Frontal cortex (tissue), 4 donors: ENCODE data around the gene GSTO2. TPM values are rescaled to one million over a fixed set of nuclear protein-coding genes. Genes with fewer than 3 reads are reported as not detected.
A peak's percentile ranks its signal among the peaks of the same experiment; 100 is the strongest.

ENCODE experiments used
- DNase-seq, 2 donors: peaks; one replicate each; pipeline ENCODE4 v3.0.0; 2012; ENCODE audit warnings: low spot score in 2 of 2
- FAIRE-seq: peaks from 2 replicates; lab custom pipeline; 2012; peaks lifted over from hg19 to GRCh38; lab: Jason Lieb, UNC
- total RNA-seq: library from RNA; depleted of rRNA; stranded (reverse); fragments of >200 nt; gene quantifications from one replicate; pipeline ENCODE4 v1.2.3, GENCODE V29; 2014
- donor health status: control.
- donor health status: control.
- donor health status: control.

Gene GSTO2
- total RNA-seq, 1 donor from 2014 or later, result 2.4 TPM

- FAIRE-seq (no peak), DNase-seq (no peak)
These were observed 64.9 kb downstream of the GSTO2 start for GRCh38 chr10:104333728-104334373.

GRCh38 chr10:104334561-104334960, 65.6 kb downstream of the GSTO2 start:
- FAIRE-seq (no peak), DNase-seq (no peak)

DNA sequence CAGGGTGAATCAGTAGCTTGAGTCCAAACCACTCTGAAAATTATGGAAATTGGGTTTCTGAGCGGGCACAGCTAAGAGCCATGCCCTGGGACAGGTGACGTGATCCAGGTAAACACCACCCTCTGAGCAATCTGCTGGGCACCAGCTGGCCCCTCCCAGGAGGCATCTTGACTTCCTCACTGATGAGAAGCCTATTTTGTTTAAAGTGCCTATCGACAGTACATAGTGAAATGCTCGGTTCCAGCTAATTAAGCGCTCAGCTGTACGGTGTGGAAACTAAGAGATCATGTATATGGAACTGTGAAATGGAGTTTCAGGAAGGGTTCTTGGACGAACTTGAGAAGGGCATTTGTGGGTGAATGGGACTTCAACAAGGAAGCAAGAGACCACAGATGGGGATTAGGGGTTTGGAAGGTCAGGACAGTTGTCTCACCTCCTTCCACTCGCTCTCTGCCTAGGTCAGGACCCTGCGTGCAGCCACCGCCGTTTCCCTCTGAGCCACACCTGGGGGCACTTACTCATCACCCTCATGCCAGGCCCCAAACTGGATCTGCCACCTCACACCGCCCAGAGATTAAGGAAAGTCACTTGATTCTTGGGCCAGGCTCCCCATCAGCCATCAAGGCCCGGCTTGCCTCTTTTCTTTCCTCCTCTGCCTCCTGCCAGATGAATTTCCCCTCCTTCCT, 66.1 kb downstream of the GSTO2 start:
- DNase-seq, result no peak

GRCh38 chr10:104336821-104337467, 68.0 kb downstream of the GSTO2 start:
- no peak for DNase-seq
- no peak for FAIRE-seq

More for the DNA sequence above, 66.1 kb downstream of the GSTO2 start:
- FAIRE-seq, result no peak

- FAIRE-seq, result no peak
These were observed 68.6 kb downstream of the GSTO2 start for GRCh38 chr10:104337521-104337984.

DNA sequence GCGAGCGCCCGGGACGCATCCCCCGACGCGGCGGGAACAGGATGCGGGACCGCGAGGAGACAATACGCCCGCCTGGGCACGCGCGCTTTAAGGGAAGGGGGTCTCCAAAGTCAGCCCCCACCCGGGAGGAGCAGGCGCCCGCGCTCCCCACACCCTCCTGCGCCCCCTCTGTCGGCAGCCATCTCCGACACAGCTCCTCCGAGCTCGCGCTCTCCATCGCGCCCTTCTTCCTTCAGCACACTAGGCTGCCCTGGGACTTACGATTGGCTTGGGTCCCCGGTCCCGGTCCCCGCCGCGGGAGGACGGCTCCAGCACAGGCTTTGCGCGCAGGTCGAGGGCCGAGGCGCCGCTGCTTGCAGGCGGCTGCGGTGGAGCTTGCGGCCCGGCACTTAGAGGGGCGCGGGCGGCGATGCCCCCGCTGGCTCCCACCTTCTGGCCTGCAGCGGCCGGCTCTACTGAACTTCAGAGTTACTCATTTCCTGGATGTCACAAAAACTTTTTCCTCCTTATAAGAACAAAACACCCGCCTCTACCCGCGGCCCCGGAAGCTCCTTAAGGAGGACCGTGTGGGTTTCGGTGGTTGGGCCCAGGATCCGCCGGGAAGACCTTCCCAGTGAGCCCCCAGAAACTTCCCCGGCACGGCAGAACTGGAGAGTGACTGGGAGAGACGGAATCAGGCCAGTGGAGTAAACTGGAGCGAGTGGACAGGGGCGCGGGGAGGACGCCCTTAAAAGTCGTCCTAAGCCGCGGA, 69.2 kb downstream of the GSTO2 start, which contains the start of gene ITPRIP:
Gene ITPRIP (minus strand): TSS at position 481 of the 751 bp plus-strand sequence. CDS start 22,414 bp downstream, outside the sequence.
- no peak for FAIRE-seq
- DNase-seq, result peak; percentile 67 to 72

More at GRCh38 chr10:104337521-104337984, 68.6 kb downstream of the GSTO2 start:
- peak in 1 of 2 donors; percentile 39 for DNase-seq

DNA sequence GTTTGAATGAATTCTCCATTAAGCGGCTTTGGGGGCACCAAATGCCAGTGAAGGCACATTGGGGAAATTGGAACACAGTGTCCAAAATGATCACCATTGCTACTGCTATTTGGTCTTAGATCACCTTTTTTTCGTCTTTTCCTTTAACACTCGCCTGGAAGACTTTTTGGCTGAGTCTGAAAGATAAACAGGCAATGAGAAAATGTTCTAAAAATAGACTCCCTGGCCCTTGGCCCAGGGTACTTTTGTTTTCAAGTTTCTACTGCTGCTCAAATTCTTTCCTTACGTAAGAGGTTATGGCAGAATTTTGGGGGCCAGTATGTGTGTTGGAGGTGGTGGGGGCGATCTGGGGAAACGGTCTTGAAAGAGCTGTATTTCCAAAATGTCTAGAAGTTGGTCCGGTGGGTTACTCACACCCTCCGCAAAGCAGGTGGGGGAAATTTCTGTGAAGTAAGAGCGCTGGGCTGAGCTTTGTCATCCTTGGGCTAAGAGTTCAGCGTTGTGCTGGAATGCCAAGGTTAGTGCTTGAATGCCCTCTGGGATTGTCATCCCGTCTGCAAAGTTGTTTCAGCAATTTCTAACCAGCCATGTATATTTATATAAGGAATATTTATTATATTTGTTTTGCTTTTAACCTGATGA, 70.6 kb downstream of the GSTO2 start:
- no peak for FAIRE-seq
- DNase-seq, result no peak

DNA sequence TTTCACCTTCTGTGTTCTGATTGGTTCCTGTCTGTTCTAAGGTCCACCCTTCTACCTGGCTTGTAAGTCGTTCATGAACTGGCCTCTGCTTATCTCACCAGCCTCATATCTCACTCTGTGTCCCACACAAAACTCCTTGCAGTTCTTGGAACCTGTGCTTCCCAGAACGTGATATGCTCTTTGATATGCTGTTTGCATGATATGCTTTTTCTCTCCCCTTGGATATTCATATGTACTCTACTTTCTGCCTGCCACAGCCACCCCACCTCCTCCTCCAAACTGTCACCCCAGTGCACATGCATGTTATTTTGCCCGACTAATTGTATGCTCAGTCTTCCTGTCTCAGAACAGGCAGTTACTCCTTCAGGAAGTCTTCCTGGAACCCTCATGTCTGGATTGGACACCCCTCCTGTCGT, 71.1 kb downstream of the GSTO2 start:
- DNase-seq (no peak), FAIRE-seq (no peak)

- DNase-seq (no peak), FAIRE-seq (no peak)
These were observed 71.7 kb downstream of the GSTO2 start for GRCh38 chr10:104340641-104341040.

DNA sequence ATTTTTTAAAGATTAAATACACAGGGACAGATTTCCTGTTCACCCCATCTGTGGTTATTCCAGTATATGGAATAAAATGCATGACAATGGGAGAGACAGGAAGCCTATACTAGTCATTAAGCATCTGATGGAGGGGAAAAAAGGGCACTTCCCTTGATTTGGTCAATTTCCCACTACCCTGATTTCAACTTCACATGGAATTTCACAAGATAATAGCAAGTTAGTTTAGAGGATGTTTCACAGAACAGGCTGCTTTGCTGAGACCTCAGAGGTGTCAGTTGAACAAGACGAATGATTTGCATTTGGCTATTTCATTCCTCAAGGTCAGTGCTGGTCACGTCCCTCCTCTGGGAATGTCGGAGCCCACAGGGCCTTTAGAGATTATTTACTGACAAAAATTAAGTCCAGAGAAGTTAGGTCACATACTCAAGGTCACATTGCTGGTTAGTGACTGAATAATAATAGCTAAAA, 74.0 kb downstream of the GSTO2 start:
- DNase-seq (no peak), FAIRE-seq (no peak)

DNA sequence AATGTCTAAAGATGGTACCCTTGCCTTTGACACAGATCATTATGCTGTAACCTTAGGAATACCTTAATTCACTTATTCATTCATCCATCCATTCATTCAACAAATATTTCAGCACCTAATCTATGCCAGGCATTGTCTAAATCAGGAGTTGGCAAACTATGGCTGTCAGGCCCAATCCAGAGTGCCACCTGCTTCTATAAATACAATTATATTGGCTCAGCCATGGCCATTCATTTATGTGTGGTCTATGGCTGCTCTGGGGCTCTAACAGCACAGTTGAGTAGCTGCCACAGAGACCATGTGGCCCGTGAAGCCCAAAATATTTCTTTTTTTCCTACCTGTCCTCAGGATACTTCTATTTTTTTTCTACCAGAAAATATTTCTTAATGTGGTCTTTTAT, 75.2 kb downstream of the GSTO2 start:
- FAIRE-seq, result no peak

DNA sequence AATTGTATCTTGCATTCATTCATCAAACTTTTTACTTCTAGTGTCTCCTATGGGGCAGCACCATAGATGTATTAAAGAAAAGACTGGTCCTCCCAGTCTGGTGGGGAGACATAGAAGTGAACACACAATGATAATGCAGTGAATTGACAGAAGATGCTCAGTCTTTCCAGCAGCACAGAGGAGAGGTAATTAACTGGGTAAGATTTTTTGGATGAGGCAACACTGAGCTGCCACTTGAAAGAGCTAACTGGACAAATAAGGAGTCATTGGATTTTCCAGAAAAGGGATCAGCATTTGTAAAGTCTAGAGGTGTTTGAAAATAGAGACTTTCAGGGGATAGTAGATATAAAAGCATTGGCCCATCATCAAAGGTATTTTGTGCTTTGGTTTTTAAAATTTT, 76.5 kb downstream of the GSTO2 start:
- no peak for FAIRE-seq
- DNase-seq, result no peak

More for the DNA sequence above, 75.2 kb downstream of the GSTO2 start:
- no peak for DNase-seq

DNA sequence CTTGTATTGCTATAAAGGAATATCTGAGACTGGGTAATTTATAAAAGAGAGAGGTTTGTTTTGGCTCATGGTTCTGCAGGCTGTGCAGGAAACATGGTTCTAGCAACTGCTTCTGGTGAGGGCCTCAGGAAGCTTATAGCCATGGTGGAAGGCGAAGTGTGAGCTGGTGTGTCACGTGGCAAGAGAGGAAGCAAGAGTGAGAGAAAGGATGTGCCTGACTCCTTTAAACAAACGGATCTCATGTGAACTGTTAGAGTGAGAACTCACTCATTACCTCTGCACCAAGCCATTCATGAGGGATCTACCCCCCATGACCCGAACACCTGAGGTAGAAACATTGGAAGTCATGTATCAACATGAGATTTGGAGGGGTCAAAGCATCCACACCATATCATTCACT, 77.0 kb downstream of the GSTO2 start:
- FAIRE-seq (no peak), DNase-seq (no peak)

- no peak for FAIRE-seq
- no peak for DNase-seq
These were observed 78.5 kb downstream of the GSTO2 start for GRCh38 chr10:104347295-104348045.

GRCh38 chr10:104348601-104349000, 79.6 kb downstream of the GSTO2 start:
- DNase-seq (no peak), FAIRE-seq (no peak)

DNA sequence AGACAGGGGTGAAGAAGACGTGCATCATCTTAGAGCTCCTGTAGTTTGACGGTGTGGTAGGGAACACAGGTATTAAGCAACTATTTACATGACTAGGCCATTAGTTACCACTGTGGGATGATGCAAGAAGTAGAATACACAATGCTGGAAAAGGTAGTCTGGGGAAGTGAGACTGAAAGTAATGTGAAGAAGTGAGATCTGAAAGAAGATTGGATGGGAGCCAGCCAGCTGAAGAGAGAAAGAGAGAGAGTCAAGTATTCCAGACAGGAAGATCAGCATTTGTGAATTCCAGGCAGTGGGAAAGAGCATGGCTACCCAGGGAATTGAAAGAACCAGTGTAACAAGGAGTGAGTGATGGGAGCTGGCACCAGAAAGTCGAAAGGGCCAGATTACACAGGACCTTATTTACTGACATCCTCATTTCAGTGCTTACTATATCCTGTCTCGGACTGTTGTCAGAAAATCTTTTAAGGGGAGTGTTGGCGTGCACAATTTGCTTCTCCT, 80.7 kb downstream of the GSTO2 start:
- DNase-seq (no peak), FAIRE-seq (no peak)

DNA sequence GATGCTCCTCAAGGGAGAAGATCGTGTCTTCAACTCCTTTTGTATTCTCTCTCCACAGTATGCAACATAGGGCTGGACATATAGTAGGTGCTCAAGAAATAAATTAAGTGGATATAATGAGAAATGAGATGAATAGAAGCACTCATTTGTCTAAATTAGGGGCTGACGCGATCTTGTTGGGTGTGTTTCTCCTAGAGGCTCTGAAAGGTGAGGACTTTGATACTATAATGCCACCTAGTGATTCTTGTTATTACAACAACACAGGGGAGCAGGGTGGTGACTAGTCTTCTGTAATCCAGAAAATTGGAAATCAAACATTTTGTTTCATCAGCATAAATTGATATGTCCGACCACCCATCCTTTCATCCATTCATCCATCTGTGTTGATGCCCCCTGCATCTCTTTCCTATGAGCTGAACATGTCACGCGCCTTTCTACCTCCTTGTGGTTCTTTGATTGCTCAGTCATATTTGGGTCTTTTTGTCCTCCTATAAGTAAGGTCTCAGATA, 81.2 kb downstream of the GSTO2 start:
- DNase-seq (peak in 1 of 2 donors; percentile 60), FAIRE-seq (peak; percentile 45)

GRCh38 chr10:104351061-104351702, 82.2 kb downstream of the GSTO2 start:
- FAIRE-seq, result no peak
- DNase-seq, result no peak
